Measurements from ENCODE around the gene RIPOR3. TPM values are rescaled to one million over a fixed set of nuclear protein-coding genes. Genes with fewer than 3 reads are reported as not detected.

The RIPOR3 gene
- polyA plus RNA-seq, 1 of the 3 experiments (the other 2 are of a cell fraction): 1.2 TPM

GRCh38 chr20:50574586-50574985, 116.8 kb downstream of the RIPOR3 start:
- POLR2A ChIA-PET: interaction anchor here (0.6 kb wide), 1 partner anchor 46 kb away, joined by 3 read pairs; no protein-coding TSS in a partner anchor
- peaks cover 29% of the 10 kb centered on the region for H3K79me2 ChIP-seq (ENCODE audit: insufficient read depth)
- CTCF ChIA-PET: interaction anchor here (0.8 to 10.6 kb wide), 14 partner anchors 8 to 458 kb away, joined by 3 to 108 read pairs (median 5); partner anchors contain the start of gene CEBPB

GRCh38 chr20:50574108-50574507, 117.2 kb downstream of the RIPOR3 start:
- Histone ChIP-seq H3K4me3 (ENCODE audit: low read depth in 2 of 2, low read length in 1 of 2) (no peak overlapping the region), H3K9me3 (no peaks in the 10 kb centered on the region), H3K9me2 (no peaks in the 10 kb centered on the region), H4K20me1 (ENCODE audit: insufficient read depth) (peaks cover 28% of the 10 kb centered on the region), H3K79me2 (ENCODE audit: insufficient read depth) (peaks cover 29% of the 10 kb centered on the region), H3K4me1 (ENCODE audit: control insufficient read depth in 1 of 2, insufficient read depth in 2 of 2, low read depth in 1 of 2, low read length in 1 of 2) (peaks cover 31 to 51% of the 10 kb centered on the region in 2 experiments), H3K27me3 (ENCODE audit: insufficient read depth) (no peaks in the 10 kb centered on the region), H3K4me2 (no peak overlapping the region), H3K36me3 (replicated peaks in 1 of 2; ENCODE audit: control insufficient read depth in 1 of 2, insufficient read depth in 2 of 2, low read length in 1 of 2) (peaks cover 21 to 35% of the 10 kb centered on the region in 2 experiments), H3K9ac (no peak overlapping the region), H3K27ac (ENCODE audit: low read depth in 2 of 2, low read length in 1 of 2) (peak overlapping the region in 1 of 2 experiments; percentile 84; a peak in 2 of 4 replicates), H2AFZ (ENCODE audit: low read depth) (no peak overlapping the region), H3F3A (replicated peaks; ENCODE audit: insufficient read depth) (peaks cover 10% of the 10 kb centered on the region)
- CTCF ChIA-PET: interaction anchor here (0.8 to 10.6 kb wide), 13 partner anchors 8 to 458 kb away, joined by 3 to 108 read pairs (median 4); partner anchors contain the start of genes BCAS4 and CEBPB
- WGBS (ENCODE audit: low lambda C conversion rate): 84% methylated on average over 8 of the region's 9 CpGs
- TF ChIP-seq CTCF (IDR thresholded peaks at IDR 0.05) (no peak), REST (IDR thresholded peaks at IDR 0.05; ENCODE audit: low read depth, low read length) (no peak), MEF2A (IDR thresholded peaks at IDR 0.05; ENCODE audit: borderline replicate concordance, low read depth) (no peak), YY1 (IDR thresholded peaks at IDR 0.05; ENCODE audit: low read depth) (no peak), JUND (IDR thresholded peaks at IDR 0.05) (no peak), FOSL2 (IDR thresholded peaks at IDR 0.05; ENCODE audit: borderline replicate concordance, low read depth) (no peak), USF1 (IDR thresholded peaks at IDR 0.05; ENCODE audit: borderline replicate concordance, low read depth) (no peak), EZH2phosphoT487 (IDR thresholded peaks at IDR 0.05; ENCODE audit: borderline replicate concordance, low read depth) (no peak), GABPA (IDR thresholded peaks at IDR 0.05; ENCODE audit: low read depth) (no peak), RXRA (IDR thresholded peaks at IDR 0.05; ENCODE audit: borderline replicate concordance, low read depth) (no peak), USF2 (IDR thresholded peaks at IDR 0.05; ENCODE audit: borderline replicate concordance, low read depth, low read length) (no peak)
- DNase-seq: no peak
- POLR2A ChIA-PET: no interaction called here

More at GRCh38 chr20:50574586-50574985, 116.8 kb downstream of the RIPOR3 start:
- Histone ChIP-seq H3K9me3 (no peaks in the 10 kb centered on the region), H2AFZ (ENCODE audit: low read depth) (no peak overlapping the region), H4K20me1 (ENCODE audit: insufficient read depth) (peaks cover 28% of the 10 kb centered on the region), H3K27ac (ENCODE audit: low read depth in 2 of 2, low read length in 1 of 2) (no peak overlapping the region; a peak in 1 of 4 replicates), H3K4me3 (ENCODE audit: low read depth in 2 of 2, low read length in 1 of 2) (no peak overlapping the region), H3K9ac (no peak overlapping the region), H3K4me2 (no peak overlapping the region), H3K9me2 (no peaks in the 10 kb centered on the region), H3F3A (replicated peaks; ENCODE audit: insufficient read depth) (peaks cover 10% of the 10 kb centered on the region), H3K36me3 (replicated peaks in 1 of 2; ENCODE audit: control insufficient read depth in 1 of 2, insufficient read depth in 2 of 2, low read length in 1 of 2) (peaks cover 25 to 38% of the 10 kb centered on the region in 2 experiments), H3K4me1 (ENCODE audit: control insufficient read depth in 1 of 2, insufficient read depth in 2 of 2, low read depth in 1 of 2, low read length in 1 of 2) (peaks cover 31 to 51% of the 10 kb centered on the region in 2 experiments), H3K27me3 (ENCODE audit: insufficient read depth) (no peaks in the 10 kb centered on the region)
- DNase-seq: no peak
- TF ChIP-seq PBX3 (IDR thresholded peaks at IDR 0.05): no peak
- 96% methylated on average over 4 of the region's 5 CpGs for WGBS (ENCODE audit: low lambda C conversion rate)

All from SK-N-SH (cell line).